Effector memory CD4-positive, alpha-beta T cell (primary cell): Measurements from ENCODE around the gene INVS.
"Not testable (repeated sequence)": the region's sequence is repeated elsewhere in the genome, so short reads cannot be mapped to it uniquely, and the experiment has no call there.

Experiments
- DNase-seq, 3 donors: peaks; one replicate each; pipeline ENCODE4 v3.0.0-alpha.2; 2020
- H3K27ac ChIP-seq: 2 replicates; pipeline ENCODE4 v1.7.0; 2013; ENCODE audit warnings: mild to moderate bottlenecking, low read length, moderate library complexity; ENCODE audit not compliant: insufficient read depth, poor library complexity, severe bottlenecking
- H3K27me3 ChIP-seq: replicated peaks from 2 replicates; pipeline ENCODE4 v1.7.0; 2013; ENCODE audit warnings: mild to moderate bottlenecking, low read length; ENCODE audit not compliant: insufficient read depth, control insufficient read depth, poor library complexity, severe bottlenecking
- H3K36me3 ChIP-seq: 2 replicates; pipeline ENCODE4 v1.7.0; 2013; ENCODE audit warnings: mild to moderate bottlenecking, low read length, moderate library complexity; ENCODE audit not compliant: control insufficient read depth, insufficient read depth
- H3K4me1 ChIP-seq: 2 replicates; pipeline ENCODE4 v1.7.0; 2013; ENCODE audit warnings: low read length, mild to moderate bottlenecking; ENCODE audit not compliant: control insufficient read depth, insufficient read depth, poor library complexity, severe bottlenecking
- H3K4me3 ChIP-seq: 2 replicates; pipeline ENCODE4 v1.7.0; 2013; ENCODE audit warnings: low read length, low read depth, mild to moderate bottlenecking; ENCODE audit not compliant: insufficient read depth, poor library complexity, severe bottlenecking
- H3K9me3 ChIP-seq: 2 replicates; pipeline ENCODE4 v1.7.0; 2013; ENCODE audit warnings: mild to moderate bottlenecking, low read length, moderate library complexity; ENCODE audit not compliant: control insufficient read depth

The INVS gene

DNA sequence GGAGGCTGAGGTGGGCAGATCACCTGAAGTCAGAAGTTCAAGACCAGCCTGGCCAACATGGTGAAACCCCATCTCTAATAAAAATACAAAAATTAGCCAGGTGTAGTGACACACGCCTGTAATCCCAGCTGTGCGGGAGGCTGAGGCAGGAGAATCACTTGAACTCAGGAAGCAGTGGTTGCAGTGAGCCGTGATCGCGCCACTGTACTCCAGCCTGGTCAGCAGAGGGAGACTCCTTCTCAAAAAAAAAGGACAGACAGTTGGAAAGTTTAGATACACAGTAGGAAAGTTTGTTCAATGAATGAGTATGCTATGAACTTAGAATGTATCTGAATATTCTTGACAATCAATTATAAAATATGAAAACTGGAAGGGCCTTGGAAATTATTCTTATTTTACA, 37.8 kb downstream of the INVS start:
- not testable (repeated sequence) for DNase-seq

GRCh38 chr9:100140303-100140702, 41.3 kb downstream of the INVS start:
- H3K4me3 ChIP-seq, H3K36me3 ChIP-seq, DNase-seq, H3K27me3 ChIP-seq, H3K9me3 ChIP-seq, H3K27ac ChIP-seq, H3K4me1 ChIP-seq: not testable (repeated sequence)

More for the DNA sequence above, 37.8 kb downstream of the INVS start:
- not testable (repeated sequence) for H3K4me1 ChIP-seq, H3K27ac ChIP-seq, H3K4me3 ChIP-seq, H3K27me3 ChIP-seq, H3K9me3 ChIP-seq, H3K36me3 ChIP-seq

- not testable (repeated sequence) for H3K4me1 ChIP-seq, DNase-seq, H3K36me3 ChIP-seq, H3K4me3 ChIP-seq, H3K27me3 ChIP-seq, H3K27ac ChIP-seq, H3K9me3 ChIP-seq
These were observed 42.8 kb downstream of the INVS start for GRCh38 chr9:100141862-100142261.

- H3K4me3 ChIP-seq, H3K27me3 ChIP-seq, H3K4me1 ChIP-seq, H3K36me3 ChIP-seq, DNase-seq, H3K27ac ChIP-seq, H3K9me3 ChIP-seq: not testable (repeated sequence)
These were observed 46.3 kb downstream of the INVS start for GRCh38 chr9:100145167-100145934.

GRCh38 chr9:100145976-100146375, 46.9 kb downstream of the INVS start:
- not testable (repeated sequence) for H3K36me3 ChIP-seq, DNase-seq, H3K27ac ChIP-seq, H3K4me1 ChIP-seq, H3K27me3 ChIP-seq, H3K4me3 ChIP-seq, H3K9me3 ChIP-seq

DNA sequence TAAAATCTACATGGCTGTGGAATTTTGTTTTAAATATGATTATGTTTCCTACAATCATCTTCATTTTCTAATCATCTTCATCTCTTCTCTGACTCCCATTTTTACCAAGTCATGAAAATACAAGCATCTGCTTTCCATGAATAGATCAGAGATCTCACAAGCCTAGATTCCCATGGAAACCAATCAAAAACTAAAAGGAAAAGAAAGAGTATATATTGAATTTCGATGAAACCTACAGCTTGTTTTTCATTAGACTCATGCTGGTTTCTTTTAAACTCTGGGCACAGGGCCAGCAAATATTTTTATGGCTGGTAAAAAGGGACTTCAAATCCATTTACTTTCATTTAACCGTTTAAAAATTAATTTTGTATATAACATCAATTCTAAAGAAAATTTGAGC, 51.2 kb downstream of the INVS start:
- H3K9me3 ChIP-seq = no peaks in the 10 kb centered on the region
- H3K27me3 ChIP-seq = no peaks in the 10 kb centered on the region
- no peak for DNase-seq
- no peak overlapping the region for H3K4me3 ChIP-seq
- no peak overlapping the region for H3K27ac ChIP-seq
- H3K4me1 ChIP-seq = no peaks in the 10 kb centered on the region
- no peaks in the 10 kb centered on the region for H3K36me3 ChIP-seq

- DNase-seq = no peak
- no peaks in the 10 kb centered on the region for H3K36me3 ChIP-seq
These were observed 61.0 kb downstream of the INVS start for GRCh38 chr9:100160021-100160420.

DNA sequence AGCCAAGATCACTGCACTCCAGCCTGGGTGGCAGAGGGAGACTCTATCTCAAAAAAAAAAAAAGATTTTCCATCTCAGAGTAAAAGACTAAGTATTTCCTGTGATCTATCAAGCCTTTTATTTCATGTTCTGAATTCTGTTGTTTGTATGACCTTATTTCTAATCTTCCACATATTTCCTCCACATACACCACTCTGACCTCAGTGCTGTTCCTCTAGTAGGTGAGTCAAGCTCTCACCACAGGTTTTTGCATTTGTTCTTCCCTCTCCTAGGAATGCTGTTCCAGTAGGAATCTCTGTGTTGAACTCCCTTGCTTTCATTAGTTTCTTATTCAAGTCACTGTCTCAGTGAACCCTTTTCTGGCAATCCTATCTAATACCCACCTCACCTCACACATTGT, 68.1 kb downstream of the INVS start:
- H3K9me3 ChIP-seq = no peaks in the 10 kb centered on the region
- no peaks in the 10 kb centered on the region for H3K36me3 ChIP-seq
- H3K27ac ChIP-seq = no peak overlapping the region
- H3K4me3 ChIP-seq = no peak overlapping the region
- no peak for DNase-seq
- H3K27me3 ChIP-seq = no peaks in the 10 kb centered on the region
- no peaks in the 10 kb centered on the region for H3K4me1 ChIP-seq

More at GRCh38 chr9:100160021-100160420, 61.0 kb downstream of the INVS start:
- Histone ChIP-seq H3K27me3 (no peaks in the 10 kb centered on the region), H3K4me1 (no peaks in the 10 kb centered on the region), H3K27ac (no peak overlapping the region), H3K9me3 (no peaks in the 10 kb centered on the region), H3K4me3 (no peak overlapping the region)

DNA sequence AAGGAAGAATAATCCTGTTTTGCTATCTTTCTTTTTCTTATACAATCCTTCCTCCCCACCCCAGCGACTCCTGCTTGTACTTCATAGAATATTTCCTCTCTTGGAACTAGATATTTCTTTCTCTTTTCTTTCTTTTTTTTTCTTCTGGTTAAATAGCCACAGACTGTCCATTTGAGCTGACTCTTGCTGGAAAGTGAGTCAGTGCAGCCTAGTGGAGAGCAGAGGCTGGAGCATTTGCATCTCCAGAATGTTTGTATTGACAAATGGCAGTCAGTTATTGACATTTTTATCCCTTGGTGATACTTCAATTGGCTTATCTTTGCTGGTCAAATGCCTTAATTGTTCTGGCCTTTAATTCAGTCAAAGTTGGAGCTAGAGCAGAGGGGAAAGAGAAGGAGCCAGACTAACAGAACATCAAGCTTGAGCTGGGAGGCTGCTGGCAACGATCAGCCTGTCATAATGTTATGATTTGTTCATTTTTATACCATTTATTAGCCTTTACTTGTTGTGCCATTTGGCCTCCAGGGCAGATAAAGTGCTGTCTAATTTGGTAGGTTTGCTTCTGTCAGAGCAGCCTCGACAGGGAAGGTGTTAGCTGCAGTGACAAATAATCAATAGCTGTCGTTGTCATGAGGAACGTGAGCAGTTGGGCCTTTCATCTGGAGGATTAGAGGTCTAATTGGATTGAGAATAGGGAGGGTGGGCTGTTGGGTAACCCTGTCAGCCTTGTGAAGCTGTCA, 69.0 kb downstream of the INVS start:
- Histone ChIP-seq H3K27me3 (no peaks in the 10 kb centered on the region), H3K9me3 (no peaks in the 10 kb centered on the region), H3K27ac (no peak overlapping the region), H3K4me3 (no peak overlapping the region), H3K36me3 (no peaks in the 10 kb centered on the region), H3K4me1 (no peaks in the 10 kb centered on the region)
- DNase-seq = no peak

GRCh38 chr9:100170085-100170484, 71.0 kb downstream of the INVS start:
- H3K9me3 ChIP-seq = no peaks in the 10 kb centered on the region
- DNase-seq = no peak
- no peaks in the 10 kb centered on the region for H3K4me1 ChIP-seq
- no peaks in the 10 kb centered on the region for H3K36me3 ChIP-seq
- no peaks in the 10 kb centered on the region for H3K27me3 ChIP-seq
- H3K27ac ChIP-seq = no peak overlapping the region
- no peak overlapping the region for H3K4me3 ChIP-seq
